ENCODE data around the gene MYL7. TPM values are rescaled to one million over a fixed set of nuclear protein-coding genes. Genes with fewer than 3 reads are reported as not detected.

Gene MYL7
- total RNA-seq, 1 donor from 2014 or later: not detected

GRCh38 chr7:44123190-44124003 lies 17.7 kb downstream of the MYL7 start, which contains the start of gene POLD2:
TSS of gene POLD2 (minus strand) at chr7:44123548. CDS start at chr7:44122053, 1,495 bp downstream.
- peak within 1 kb of the TSS; percentile 84 for H3K27ac Mint-ChIP-seq
- intact Hi-C loops (cut with micrococcal nuclease): loop anchor here (1.0 to 5.0 kb wide), 3 partner anchors 23 to 79 kb away; partner anchors contain the start of genes POLM and YKT6
- DNase-seq: peak; percentile 100
- peaks cover 5% of the 10 kb centered on the region for H3K9me3 Mint-ChIP-seq
- peaks cover 39% of the 10 kb centered on the region for H3K36me3 Mint-ChIP-seq (ENCODE audit: low read depth)
- peaks cover 27% of the 10 kb centered on the region for H3K4me1 Mint-ChIP-seq
- H3K4me3 Mint-ChIP-seq: peak within 1 kb of the TSS; percentile 88
- peaks cover 17% of the 10 kb centered on the region for H3K27me3 Mint-ChIP-seq

DNA sequence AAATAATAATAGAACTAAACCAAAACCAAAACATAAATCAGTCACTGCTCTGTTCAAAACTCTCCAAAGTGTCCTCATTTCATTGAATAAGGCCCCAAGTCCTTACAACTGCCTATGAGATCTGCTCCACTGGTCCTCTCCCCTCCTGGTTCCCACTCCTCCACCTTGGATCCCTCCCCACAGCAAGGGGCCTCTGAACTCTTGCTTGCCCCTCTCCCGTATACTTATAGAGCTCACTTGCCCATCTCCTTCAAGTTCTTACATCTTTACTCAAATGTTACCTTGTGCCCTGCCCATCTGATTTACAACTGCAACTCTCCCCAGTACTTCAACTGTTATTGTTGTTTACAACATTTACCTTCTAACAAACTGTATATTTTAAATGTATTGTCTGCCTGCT lies 18.6 kb downstream of the MYL7 start:
- peaks cover 27% of the 10 kb centered on the region for H3K4me1 Mint-ChIP-seq
- peaks cover 13% of the 10 kb centered on the region for H3K27me3 Mint-ChIP-seq
- intact Hi-C loops (cut with micrococcal nuclease): loop anchor here (5.0 kb wide), 1 partner anchor 80 kb away; the partner anchor contains the start of gene YKT6

DNA sequence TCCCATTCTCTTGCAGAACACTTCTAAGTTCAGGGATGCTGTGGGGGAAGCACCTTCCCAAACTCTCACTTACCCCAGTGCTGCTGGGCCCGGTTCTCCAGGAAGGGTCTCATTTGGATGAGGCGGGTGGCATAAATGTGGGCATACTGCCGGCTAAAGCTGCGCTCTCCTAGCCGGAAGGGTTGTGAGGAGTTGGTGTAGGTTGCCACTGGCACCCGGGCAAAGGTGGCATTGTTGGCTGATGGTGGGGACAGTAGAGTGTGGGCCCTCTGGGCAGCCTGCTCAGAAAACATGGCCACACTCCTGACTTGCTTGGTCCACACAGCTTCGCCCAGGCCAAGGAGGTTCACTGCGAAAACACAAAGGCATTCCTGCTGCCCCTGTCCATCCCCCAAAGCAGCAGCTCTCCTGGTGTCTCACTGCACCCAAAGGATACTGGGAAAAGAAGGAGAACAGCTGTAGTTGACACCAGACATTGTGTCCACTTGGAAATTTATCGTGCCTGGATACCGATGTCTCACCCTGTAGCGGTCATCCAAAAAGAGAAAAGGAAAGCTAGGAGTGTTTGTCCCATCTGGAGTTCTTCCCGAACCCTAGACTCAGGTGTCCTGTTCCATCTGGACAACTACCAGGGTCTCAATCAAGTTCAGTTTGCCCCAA lies 19.2 kb downstream of the MYL7 start:
- H3K27ac Mint-ChIP-seq: no peak overlapping the region
- peaks cover 9% of the 10 kb centered on the region for H3K27me3 Mint-ChIP-seq
- intact Hi-C loops (cut with micrococcal nuclease): loop anchor here (5.0 kb wide), 1 partner anchor 80 kb away; the partner anchor contains the start of gene YKT6
- no peak for DNase-seq
- no peaks in the 10 kb centered on the region for H3K9me3 Mint-ChIP-seq
- peaks cover 50% of the 10 kb centered on the region for H3K36me3 Mint-ChIP-seq (ENCODE audit: low read depth)
- H3K4me1 Mint-ChIP-seq: peaks cover 27% of the 10 kb centered on the region
- H3K4me3 Mint-ChIP-seq: peak overlapping the region; percentile 88

More for the DNA sequence above, 18.6 kb downstream of the MYL7 start:
- peak overlapping the region; percentile 88 for H3K4me3 Mint-ChIP-seq
- H3K27ac Mint-ChIP-seq: peak overlapping the region; percentile 84
- H3K36me3 Mint-ChIP-seq (ENCODE audit: low read depth): peaks cover 46% of the 10 kb centered on the region
- H3K9me3 Mint-ChIP-seq: peaks cover 1% of the 10 kb centered on the region
- DNase-seq: no peak

DNA sequence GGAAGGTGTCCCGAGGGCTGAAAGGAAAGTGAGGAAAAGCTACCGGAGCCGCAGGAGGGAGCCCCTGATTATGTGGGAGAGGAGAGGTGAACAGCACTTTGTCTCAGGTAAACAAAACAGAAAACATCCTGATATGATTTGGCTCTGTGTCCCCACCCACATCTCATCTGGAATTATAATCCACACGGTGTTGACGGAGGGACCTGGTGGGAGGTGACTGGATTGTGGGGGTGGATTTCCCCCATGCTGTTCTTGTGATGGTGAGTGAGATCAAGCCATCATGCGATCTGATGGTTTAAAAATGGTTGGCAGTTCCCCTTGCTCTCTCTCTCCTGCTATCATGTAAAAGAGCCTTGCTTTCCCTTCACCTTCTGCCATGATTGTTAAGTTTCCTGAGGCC lies 20.7 kb downstream of the MYL7 start:
- peaks cover 27% of the 10 kb centered on the region for H3K4me1 Mint-ChIP-seq
- H3K27ac Mint-ChIP-seq: no peak overlapping the region
- peaks cover 3% of the 10 kb centered on the region for H3K27me3 Mint-ChIP-seq
- H3K36me3 Mint-ChIP-seq (ENCODE audit: low read depth): peaks cover 50% of the 10 kb centered on the region
- H3K4me3 Mint-ChIP-seq: no peak overlapping the region
- intact Hi-C loops (cut with micrococcal nuclease): loop anchor here (5.0 kb wide), 1 partner anchor 82 kb away; the partner anchor contains the start of gene YKT6
- no peak for DNase-seq
- H3K9me3 Mint-ChIP-seq: no peaks in the 10 kb centered on the region

DNA sequence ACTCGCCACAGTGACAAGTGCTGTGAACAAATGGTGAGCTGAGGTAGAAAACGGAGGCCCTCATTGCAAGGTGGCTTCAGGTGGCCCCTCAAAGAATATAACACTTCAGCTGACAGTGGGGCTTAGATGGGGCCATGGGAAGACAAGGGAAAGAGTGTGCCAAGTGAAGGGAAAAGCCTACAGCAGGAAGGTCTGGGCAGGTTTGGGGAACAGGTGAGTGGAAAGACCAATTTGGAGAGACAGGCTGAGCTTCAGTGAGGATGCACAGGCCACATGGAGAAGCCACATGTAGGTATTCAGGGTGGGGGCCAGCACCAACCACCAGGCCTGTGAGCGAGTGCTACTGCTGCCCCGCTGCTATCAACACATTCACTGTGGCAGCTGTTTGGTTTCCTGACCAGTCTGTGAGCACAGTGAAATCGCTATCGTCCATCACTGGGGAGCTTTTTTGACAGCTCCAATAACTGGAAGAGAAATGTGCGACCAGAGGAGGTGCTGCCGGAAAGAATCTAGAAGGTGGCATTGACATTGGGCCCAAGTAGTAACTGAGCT lies 21.2 kb downstream of the MYL7 start:
- H3K27me3 Mint-ChIP-seq: peaks cover 2% of the 10 kb centered on the region
- intact Hi-C loops (cut with micrococcal nuclease): loop anchor here (5.0 kb wide), 1 partner anchor 82 kb away; the partner anchor contains the start of gene YKT6
- H3K4me3 Mint-ChIP-seq: no peak overlapping the region
- peaks cover 53% of the 10 kb centered on the region for H3K36me3 Mint-ChIP-seq (ENCODE audit: low read depth)
- no peaks in the 10 kb centered on the region for H3K9me3 Mint-ChIP-seq
- H3K27ac Mint-ChIP-seq: no peak overlapping the region
- H3K4me1 Mint-ChIP-seq: peaks cover 27% of the 10 kb centered on the region
- DNase-seq: no peak

DNA sequence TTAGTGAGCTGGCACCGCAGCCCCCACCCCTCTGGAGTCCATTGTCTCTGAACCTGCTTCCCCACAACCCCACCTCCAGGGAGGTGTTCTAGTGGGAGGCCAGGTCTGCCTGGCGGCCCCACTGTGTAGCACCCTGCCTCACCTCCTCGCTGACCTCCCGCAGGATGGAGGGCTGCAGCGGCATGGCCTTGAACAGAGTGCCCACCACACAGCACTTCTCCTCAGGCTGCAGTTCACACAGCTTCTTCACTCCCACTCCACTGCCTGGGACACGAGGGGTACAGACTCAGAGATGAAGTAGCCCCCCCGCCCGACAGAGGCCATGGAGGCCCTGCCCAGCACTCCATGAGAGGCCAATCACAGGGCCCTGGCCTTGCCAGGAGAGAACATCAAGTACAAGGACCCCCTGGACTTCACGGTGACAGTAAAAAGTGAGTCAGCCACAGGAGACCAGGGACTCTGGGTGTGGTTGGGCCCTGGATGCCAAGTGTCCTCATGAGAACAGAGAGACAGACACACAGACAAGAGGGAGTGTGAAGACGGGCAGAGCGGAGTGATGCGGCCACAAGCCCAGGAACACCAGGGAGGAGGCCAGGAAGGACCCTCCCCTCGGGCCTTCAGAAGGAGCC lies 23.2 kb downstream of the MYL7 start:
- no peak for DNase-seq
- no peaks in the 10 kb centered on the region for H3K9me3 Mint-ChIP-seq
- H3K4me1 Mint-ChIP-seq: peaks cover 24% of the 10 kb centered on the region
- H3K27me3 Mint-ChIP-seq: no peaks in the 10 kb centered on the region
- H3K27ac Mint-ChIP-seq: no peak overlapping the region
- intact Hi-C loops (cut with micrococcal nuclease): no loop called here
- H3K4me3 Mint-ChIP-seq: no peak overlapping the region
- peaks cover 65% of the 10 kb centered on the region for H3K36me3 Mint-ChIP-seq (ENCODE audit: low read depth)

DNA sequence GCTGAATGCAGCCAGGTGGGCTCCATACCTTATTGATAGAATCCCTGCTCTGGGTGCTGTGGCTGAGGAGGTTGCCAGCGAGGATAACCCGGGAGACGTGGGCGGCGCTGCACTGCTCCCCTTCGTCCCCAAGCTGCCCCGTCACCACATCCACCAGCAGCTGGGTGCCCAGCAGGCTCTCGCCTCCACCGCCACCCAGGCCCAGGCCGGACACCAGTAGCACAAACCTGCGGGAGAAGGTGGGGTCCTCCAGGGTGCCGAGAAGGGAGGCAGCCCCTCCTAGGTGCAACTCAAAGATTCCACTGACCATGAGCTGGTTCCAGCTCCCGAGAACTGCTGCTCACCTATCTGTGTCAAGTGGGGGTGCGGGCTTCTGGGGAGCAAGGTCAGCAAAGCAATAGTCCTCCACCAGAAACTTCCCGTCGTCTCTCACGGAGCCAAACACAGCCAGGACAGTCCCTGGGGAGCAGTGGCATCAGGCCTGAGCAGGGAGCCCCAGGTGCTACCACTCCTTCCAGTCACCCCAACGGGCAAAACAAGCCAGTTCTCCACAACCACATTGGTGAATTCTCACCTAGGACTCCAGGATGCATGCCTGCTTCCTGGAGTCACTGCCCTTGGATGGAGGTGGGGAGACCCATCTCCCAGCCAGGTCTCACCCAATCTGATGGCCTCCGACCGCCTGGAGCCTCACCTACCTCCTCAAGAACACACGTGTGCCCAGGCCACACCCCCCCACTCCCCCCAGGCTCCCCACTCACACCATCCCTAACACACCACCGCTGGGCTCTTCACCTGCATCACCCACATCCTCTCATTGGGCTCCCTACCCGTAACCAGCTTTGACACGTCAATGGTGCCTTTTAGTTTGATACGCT lies 24.1 kb downstream of the MYL7 start:
- no peak for DNase-seq
- peaks cover 18% of the 10 kb centered on the region for H3K4me1 Mint-ChIP-seq
- H3K36me3 Mint-ChIP-seq (ENCODE audit: low read depth): peaks cover 62% of the 10 kb centered on the region
- no peak overlapping the region for H3K27ac Mint-ChIP-seq
- intact Hi-C loops (cut with micrococcal nuclease): no loop called here
- H3K27me3 Mint-ChIP-seq: no peaks in the 10 kb centered on the region
- H3K4me3 Mint-ChIP-seq: no peak overlapping the region
- H3K9me3 Mint-ChIP-seq: no peaks in the 10 kb centered on the region

DNA sequence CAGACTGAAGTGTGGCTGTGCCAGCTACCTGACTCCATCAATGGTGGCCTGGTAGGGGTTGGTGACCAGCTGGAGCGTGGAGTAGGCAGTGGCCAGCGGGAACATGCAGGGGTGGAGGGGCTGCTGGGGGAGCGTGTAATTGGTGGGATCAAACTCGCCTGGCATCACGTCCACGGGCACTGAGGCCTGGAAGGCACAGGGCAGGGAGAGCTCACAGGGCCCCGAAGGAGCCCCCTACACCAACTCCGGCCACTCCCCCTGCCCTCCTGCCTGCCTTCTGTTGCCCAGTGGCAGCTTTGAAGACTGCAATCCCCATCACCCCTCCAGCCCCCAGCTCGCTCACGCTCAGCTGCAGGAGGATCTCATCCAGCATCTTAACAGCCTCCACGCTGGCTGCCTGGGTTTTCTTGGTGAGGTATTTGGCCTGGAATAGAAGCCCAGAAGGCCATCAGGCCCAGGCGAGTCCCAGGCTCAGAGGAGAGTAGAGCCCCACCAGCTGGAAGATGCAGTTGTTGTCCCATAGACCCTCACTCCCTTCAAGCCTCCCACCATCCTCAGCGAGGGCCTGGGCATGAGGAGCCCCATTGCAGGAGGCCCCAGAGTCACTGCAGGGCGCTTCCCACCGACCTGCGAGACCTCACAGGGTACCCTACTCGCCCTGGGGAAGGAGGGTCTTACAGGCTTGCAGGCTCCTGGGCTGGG lies 24.9 kb downstream of the MYL7 start:
- intact Hi-C loops (cut with micrococcal nuclease): no loop called here
- Mint-ChIP-seq H3K27ac (no peak overlapping the region), H3K4me3 (no peak overlapping the region), H3K4me1 (peaks cover 15% of the 10 kb centered on the region), H3K36me3 (ENCODE audit: low read depth) (peaks cover 56% of the 10 kb centered on the region), H3K9me3 (no peaks in the 10 kb centered on the region), H3K27me3 (no peaks in the 10 kb centered on the region)
- no peak for DNase-seq

GRCh38 chr7:44114586-44115310 lies 26.4 kb downstream of the MYL7 start:
- intact Hi-C loops (cut with micrococcal nuclease): no loop called here
- no peaks in the 10 kb centered on the region for H3K9me3 Mint-ChIP-seq
- H3K4me1 Mint-ChIP-seq: peaks cover 5% of the 10 kb centered on the region
- no peaks in the 10 kb centered on the region for H3K27me3 Mint-ChIP-seq
- H3K36me3 Mint-ChIP-seq (ENCODE audit: low read depth): peaks cover 41% of the 10 kb centered on the region
- no peak for DNase-seq
- H3K27ac Mint-ChIP-seq: no peak overlapping the region
- no peak overlapping the region for H3K4me3 Mint-ChIP-seq

DNA sequence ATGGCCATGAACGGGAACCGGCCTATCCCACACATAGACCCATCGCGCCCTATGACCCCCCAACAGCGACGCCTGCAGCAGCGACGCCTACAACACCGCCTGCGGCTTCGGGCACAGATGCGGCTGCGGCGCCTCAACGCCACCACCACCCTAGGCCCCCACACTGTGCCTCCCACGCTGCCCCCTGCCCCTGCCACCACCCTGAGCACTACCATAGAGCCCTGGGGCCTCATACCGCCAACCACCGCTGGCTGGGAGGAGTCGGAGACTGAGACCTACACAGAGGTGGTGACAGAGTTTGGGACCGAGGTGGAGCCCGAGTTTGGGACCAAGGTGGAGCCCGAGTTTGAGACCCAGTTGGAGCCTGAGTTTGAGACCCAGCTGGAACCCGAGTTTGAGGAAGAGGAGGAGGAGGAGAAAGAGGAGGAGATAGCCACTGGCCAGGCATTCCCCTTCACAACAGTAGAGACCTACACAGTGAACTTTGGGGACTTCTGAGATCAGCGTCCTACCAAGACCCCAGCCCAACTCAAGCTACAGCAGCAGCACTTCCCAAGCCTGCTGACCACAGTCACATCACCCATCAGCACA lies 27.3 kb downstream of the MYL7 start:
- Mint-ChIP-seq H3K27ac (no peak overlapping the region), H3K9me3 (no peaks in the 10 kb centered on the region), H3K27me3 (no peaks in the 10 kb centered on the region), H3K4me3 (no peak overlapping the region), H3K4me1 (no peaks in the 10 kb centered on the region), H3K36me3 (ENCODE audit: low read depth) (peaks cover 32% of the 10 kb centered on the region)
- DNase-seq: no peak
- intact Hi-C loops (cut with micrococcal nuclease): no loop called here

GRCh38 chr7:44112997-44113763 lies 28.0 kb downstream of the MYL7 start:
- Mint-ChIP-seq H3K27me3 (no peaks in the 10 kb centered on the region), H3K36me3 (ENCODE audit: low read depth) (peaks cover 28% of the 10 kb centered on the region), H3K4me1 (no peaks in the 10 kb centered on the region), H3K4me3 (no peak overlapping the region), H3K27ac (no peak overlapping the region), H3K9me3 (no peaks in the 10 kb centered on the region)
- intact Hi-C loops (cut with micrococcal nuclease): no loop called here
- no peak for DNase-seq
